ENCODE results near the gene GP1BA. TPM values are rescaled to one million over a fixed set of nuclear protein-coding genes. Genes with fewer than 3 reads are reported as not detected.
A peak's percentile ranks its signal among the peaks of the same experiment; 100 is the strongest.

Gene GP1BA
- total RNA-seq, 1 donor from 2014 or later: not detected

DNA sequence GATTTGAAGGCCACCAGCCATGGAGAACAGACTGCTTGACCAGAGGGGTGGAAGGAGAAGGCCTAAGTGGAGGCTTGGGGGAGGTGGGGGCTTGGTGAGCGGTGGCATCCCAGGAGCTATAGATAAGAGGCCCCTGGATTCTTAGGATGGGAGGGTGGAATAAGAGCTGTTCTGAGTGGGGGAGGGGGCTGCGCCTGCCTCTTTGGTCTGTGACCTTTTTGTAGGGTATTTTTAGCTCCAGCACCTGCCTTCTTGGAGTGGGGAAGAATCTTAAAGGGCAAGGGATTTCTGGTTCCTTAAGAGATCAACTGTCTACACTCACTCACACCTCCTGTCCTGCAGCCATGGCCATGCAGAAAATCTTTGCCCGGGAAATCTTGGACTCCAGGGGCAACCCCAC is 19.4 kb downstream of the GP1BA start:
- DNase-seq: no peak

DNA sequence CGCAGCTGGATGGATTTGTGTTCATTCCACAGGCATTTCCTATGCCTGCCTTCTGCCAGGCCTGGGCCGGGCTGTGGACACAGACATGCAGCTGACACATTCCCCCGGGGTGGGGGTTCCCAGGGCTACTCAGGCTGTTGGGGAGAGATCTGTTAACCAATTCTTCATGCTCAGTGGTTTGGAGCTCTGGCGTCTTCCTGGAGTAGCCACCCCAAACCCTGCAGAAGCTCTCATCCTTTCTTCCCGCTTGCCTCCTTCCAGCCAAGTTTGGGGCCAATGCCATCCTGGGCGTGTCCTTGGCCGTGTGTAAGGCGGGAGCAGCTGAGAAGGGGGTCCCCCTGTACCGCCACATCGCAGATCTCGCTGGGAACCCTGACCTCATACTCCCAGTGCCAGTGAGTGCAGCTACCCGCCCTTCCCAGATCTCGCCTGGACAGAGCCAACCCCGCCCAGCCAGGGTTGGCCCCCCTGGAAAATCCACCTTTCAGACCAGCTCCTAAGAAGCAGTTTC is 21.4 kb downstream of the GP1BA start:
- DNase-seq: peak; percentile 34

DNA sequence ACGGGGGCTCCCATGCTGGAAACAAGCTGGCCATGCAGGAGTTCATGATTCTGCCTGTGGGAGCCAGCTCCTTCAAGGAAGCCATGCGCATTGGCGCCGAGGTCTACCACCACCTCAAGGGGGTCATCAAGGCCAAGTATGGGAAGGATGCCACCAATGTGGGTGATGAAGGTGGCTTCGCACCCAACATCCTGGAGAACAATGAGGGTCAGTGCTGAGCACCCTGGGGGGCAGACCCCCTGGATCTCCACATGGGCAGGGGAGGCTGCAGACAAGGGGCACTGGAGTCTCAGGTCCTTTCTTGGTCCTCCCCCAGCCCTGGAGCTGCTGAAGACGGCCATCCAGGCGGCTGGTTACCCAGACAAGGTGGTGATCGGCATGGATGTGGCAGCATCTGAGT is 23.0 kb downstream of the GP1BA start:
- no peak for DNase-seq

GRCh38 chr17:4956493-4957061 is 24.5 kb downstream of the GP1BA start:
- no peak for DNase-seq

DNA sequence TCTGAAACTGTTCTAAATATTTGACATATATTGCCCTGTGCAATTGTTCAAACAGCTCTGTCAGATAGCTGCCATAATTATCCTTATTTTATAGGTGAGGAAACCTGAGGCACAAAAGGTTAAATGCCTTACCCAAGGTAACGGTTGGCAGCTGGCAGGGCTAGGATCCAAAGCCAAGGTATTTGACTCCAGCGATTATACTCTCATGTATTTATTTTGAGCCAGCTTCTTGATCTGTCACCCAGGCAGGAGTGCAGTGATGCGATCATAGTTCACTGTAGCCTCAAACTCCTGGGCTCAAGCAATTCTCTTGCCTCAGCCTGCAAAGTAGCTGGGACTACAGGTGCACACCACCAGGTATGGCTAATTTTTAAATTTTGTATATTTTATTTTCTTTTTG is 26.0 kb downstream of the GP1BA start:
- no peak for DNase-seq

- no peak for DNase-seq
These were observed 27.3 kb downstream of the GP1BA start for GRCh38 chr17:4959261-4959965.

DNA sequence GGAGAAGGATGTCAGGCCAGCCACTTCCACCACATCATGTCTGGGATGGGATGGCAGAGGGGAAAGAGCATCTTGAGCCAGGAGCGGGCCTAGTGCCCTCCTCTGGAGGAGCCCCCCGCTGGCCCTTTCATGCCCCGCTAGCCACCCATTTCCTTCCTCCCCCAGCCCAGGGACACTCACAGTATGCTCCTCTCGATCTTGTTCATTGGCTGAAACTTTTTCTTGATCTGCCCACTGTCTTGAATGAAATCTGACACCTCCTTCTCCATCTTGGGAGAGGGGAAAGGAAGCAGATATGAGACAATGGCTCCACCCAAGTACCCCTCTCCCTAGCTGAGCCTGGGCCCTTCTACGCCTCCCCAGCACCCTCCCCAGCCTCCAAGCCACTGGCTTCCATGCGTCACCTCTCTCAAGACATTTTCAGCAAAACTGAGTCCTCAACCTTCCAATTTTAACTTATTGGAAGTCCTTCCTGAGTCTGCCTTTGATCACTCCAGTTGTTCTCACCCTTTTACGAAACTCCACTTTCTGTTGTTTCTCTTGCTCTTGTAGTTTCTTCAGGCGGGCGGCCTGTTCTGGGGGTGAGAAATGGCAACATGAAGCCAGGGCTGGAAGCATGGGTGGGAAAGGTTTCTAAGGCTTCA is 28.3 kb downstream of the GP1BA start:
- DNase-seq: no peak

DNA sequence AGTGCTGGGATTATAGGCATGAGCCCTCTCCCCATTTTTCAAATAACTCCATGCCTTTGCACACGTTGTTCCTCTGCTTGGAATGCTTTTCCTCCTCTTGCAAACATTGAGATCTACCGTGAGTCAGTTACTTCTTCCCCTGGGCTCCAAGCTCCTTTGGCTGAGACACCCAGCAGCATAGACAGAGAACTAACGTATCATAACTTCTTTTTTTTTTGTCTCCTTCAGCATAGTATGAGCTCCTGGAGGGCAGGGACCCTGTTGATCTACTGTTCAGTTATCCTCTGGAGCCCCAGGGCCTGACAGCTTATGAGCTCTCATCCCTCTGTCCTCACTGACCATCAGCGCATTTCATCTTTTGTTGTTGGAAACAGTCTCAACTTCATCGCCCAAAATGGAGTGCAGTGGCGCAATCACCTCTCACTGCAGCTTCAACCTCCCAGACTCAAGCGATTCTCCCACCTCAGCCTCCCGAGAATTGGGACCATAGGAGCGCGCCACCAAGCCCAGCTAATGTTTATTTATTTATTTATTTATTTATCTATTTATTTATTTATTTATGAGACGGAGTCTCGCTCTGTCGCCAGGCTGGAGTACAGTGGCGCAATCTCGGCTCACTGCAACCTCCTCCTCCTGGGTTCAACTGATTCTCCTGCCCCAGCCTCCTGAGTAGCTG is 33.4 kb downstream of the GP1BA start:
- no peak for DNase-seq

GRCh38 chr17:4966844-4967538 is 34.9 kb downstream of the GP1BA start:
- DNase-seq: peak; percentile 100

- DNase-seq: peak; percentile 99
These were observed 35.7 kb downstream of the GP1BA start, which contains the start of gene SPAG7 for GRCh38 chr17:4967539-4968485. Gene SPAG7, minus strand, starts transcription at chr17:4967817. Its CDS starts 13 bp downstream, at chr17:4967804.

- no peak for DNase-seq
These were observed 36.5 kb downstream of the GP1BA start for GRCh38 chr17:4968486-4969046.

- peak; percentile 40 for DNase-seq
These were observed 37.0 kb downstream of the GP1BA start for GRCh38 chr17:4969047-4969550.

- no peak for DNase-seq
These were observed 37.6 kb downstream of the GP1BA start for GRCh38 chr17:4969551-4970173.

DNA sequence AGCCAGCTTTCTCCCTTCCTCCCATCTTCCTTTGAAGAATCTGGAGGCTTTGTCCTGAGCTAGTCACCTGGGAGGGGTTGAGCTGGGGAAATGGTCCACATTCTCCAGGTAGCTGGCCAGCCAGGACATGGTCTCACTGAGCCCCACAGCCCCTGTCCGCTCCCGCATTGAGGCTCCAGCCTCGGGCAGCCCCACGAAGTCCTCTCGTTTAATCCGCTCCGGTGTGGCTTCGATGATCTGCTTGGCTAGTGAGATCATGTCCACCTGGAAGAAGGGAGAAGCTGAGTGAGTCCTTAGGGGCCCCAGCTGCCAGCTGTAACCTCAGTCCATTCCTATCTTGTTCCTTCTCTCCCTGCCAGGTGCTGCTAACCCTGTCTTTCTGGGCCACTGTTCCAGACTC is 38.2 kb downstream of the GP1BA start:
- DNase-seq: no peak

DNA sequence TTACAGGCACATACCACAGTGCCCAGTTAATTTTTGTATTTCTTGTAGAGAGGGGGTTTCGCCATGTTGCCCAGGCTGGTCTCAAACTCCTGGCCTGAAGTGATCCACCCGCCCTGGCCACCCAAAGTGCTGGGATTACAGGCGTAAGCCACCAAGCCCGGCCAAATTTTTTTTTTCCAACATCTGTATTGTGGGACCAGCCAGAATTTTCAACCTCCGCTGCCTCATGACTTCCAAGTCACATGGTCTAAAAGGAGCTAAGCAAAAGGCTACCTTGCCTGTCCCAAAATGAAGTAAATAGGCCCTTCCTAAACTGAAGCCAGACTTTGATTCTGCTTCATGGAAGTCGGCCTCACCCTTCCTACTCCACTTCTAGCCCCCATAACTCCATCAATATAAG is 39.7 kb downstream of the GP1BA start:
- no peak for DNase-seq

GRCh38 chr17:4972322-4972721 is 40.2 kb downstream of the GP1BA start:
- DNase-seq: no peak

- no peak for DNase-seq
These were observed 40.7 kb downstream of the GP1BA start for GRCh38 chr17:4972752-4973151.

GRCh38 chr17:4973256-4974114 is 41.4 kb downstream of the GP1BA start:
- no peak for DNase-seq

DNA sequence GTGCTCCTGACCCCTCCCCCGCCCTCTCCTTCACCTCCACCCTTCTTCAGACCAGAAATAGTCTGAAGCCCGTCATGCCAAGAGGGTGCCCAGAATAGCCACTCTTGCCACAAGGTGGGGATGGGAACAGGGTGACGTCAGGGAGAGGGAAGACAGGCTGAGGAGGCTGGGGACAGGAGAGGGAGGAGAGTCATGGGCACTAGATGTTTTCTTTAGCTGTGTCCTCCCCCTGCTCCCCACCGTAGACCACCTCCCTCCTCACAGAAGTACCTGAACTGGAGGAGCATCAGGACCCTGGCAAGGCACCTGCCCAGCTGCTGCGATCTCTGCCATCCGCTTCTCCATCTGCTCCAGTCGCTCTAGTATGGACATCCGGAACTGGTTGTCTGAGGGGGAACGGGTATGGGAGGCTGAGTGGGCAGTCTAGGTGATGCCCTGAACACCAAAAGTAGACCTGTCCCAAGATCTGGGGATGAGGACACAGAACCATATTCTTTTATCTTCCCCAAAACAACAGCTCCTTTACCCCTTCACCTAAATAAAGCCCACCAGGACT is 42.1 kb downstream of the GP1BA start:
- no peak for DNase-seq

All from dermis blood vessel endothelial cell (primary cell).